Cerebellar nuclear complex (tissue), 1 donor: Measurements from ENCODE around the gene PAPOLA.
"Not testable (repeated sequence)": the region's sequence is repeated elsewhere in the genome, so short reads cannot be mapped to it uniquely, and the experiment has no call there.

Source experiments
- DNase-seq, 2 experiments: peaks; one replicate each; lab custom pipeline; 2025; lab: John Stamatoyannopoulos, UW

The PAPOLA gene

GRCh38 chr14:96502621-96503305, 581 bp downstream of the PAPOLA start:
- DNase-seq = no peak

- no peak for DNase-seq
These were observed 1.1 kb downstream of the PAPOLA start for GRCh38 chr14:96503306-96503679.

GRCh38 chr14:96504353-96504752, 2.2 kb downstream of the PAPOLA start:
- DNase-seq = not testable (repeated sequence)

GRCh38 chr14:96507723-96508122, 5.5 kb downstream of the PAPOLA start:
- DNase-seq = no peak

- DNase-seq = no peak
These were observed 6.7 kb downstream of the PAPOLA start for GRCh38 chr14:96508900-96509299.

- no peak for DNase-seq
These were observed 7.4 kb downstream of the PAPOLA start for GRCh38 chr14:96509457-96510090.

GRCh38 chr14:96511146-96511545, 9.0 kb downstream of the PAPOLA start:
- no peak for DNase-seq

GRCh38 chr14:96511667-96512066, 9.5 kb downstream of the PAPOLA start:
- no peak for DNase-seq

GRCh38 chr14:96512122-96512521, 9.9 kb downstream of the PAPOLA start:
- no peak for DNase-seq

- DNase-seq = no peak
These were observed 10.6 kb downstream of the PAPOLA start for GRCh38 chr14:96512602-96513397.

- DNase-seq = no peak
These were observed 12.5 kb downstream of the PAPOLA start for GRCh38 chr14:96514694-96515093.

GRCh38 chr14:96515731-96516130, 13.5 kb downstream of the PAPOLA start:
- no peak for DNase-seq

GRCh38 chr14:96516351-96516750, 14.2 kb downstream of the PAPOLA start:
- DNase-seq = no peak

GRCh38 chr14:96519970-96520369, 17.8 kb downstream of the PAPOLA start:
- DNase-seq = no peak

GRCh38 chr14:96525452-96525851, 23.3 kb downstream of the PAPOLA start:
- DNase-seq = no peak

- DNase-seq = no peak
These were observed 30.4 kb downstream of the PAPOLA start for GRCh38 chr14:96532632-96533031.

GRCh38 chr14:96536807-96537206, 34.6 kb downstream of the PAPOLA start:
- DNase-seq = no peak

- no peak for DNase-seq
These were observed 36.2 kb downstream of the PAPOLA start for GRCh38 chr14:96538097-96538989.

- DNase-seq = no peak
These were observed 36.8 kb downstream of the PAPOLA start for GRCh38 chr14:96538990-96539317.

- DNase-seq = no peak
These were observed 52.2 kb downstream of the PAPOLA start for GRCh38 chr14:96554315-96554910.

- no peak for DNase-seq
These were observed 57.4 kb downstream of the PAPOLA start for GRCh38 chr14:96559571-96559970.

GRCh38 chr14:96564389-96564788, 62.2 kb downstream of the PAPOLA start:
- no peak for DNase-seq
